ENCODE results near the gene TRMT11. TPM values are rescaled to one million over a fixed set of nuclear protein-coding genes. Genes with fewer than 3 reads are reported as not detected.
"Not testable (repeated sequence)": the region's sequence is repeated elsewhere in the genome, so short reads cannot be mapped to it uniquely, and the experiment has no call there.

The TRMT11 gene
- total RNA-seq, 1 donor from 2014 or later: 28.7 TPM

DNA sequence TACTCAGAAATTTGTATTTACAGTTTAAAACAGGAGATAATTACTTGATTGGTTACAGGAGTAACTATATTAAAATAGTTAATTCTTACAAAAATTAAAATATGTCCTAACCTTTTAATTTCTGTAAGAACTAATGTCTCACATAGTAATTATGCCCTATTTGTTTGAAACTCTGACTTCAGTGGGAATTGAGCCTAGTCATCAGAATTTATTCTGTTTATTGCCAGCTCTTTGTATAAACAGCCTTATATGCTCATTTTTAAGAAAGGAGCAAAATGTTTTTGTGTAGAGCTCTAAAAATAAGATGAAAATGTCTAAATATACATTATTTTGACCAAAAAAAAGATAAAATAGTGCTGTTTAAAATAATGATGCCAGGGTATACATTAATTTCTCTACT lies 21.5 kb downstream of the TRMT11 start:
- H3K4me3 ChIP-seq (ENCODE audit: low read depth, low read length): no peak overlapping the region
- TF ChIP-seq, protein P1, sequence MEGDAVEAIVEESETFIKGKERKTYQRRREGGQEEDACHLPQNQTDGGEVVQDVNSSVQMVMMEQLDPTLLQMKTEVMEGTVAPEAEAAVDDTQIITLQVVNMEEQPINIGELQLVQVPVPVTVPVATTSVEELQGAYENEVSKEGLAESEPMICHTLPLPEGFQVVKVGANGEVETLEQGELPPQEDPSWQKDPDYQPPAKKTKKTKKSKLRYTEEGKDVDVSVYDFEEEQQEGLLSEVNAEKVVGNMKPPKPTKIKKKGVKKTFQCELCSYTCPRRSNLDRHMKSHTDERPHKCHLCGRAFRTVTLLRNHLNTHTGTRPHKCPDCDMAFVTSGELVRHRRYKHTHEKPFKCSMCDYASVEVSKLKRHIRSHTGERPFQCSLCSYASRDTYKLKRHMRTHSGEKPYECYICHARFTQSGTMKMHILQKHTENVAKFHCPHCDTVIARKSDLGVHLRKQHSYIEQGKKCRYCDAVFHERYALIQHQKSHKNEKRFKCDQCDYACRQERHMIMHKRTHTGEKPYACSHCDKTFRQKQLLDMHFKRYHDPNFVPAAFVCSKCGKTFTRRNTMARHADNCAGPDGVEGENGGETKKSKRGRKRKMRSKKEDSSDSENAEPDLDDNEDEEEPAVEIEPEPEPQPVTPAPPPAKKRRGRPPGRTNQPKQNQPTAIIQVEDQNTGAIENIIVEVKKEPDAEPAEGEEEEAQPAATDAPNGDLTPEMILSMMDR (IDR thresholded peaks at IDR 0.05; ENCODE audit: insufficient read depth, low read length, severe bottlenecking): no peak
- H3K27me3 ChIP-seq (ENCODE audit: control insufficient read depth, insufficient read depth, low read length): no peaks in the 10 kb centered on the region
- no peak for FAIRE-seq
- peaks cover 8% of the 10 kb centered on the region for H3K36me3 ChIP-seq (ENCODE audit: control insufficient read depth, insufficient read depth, low read length)
- no peak for DNase-seq (ENCODE audit: low read depth)

- FAIRE-seq (no peak), DNase-seq (ENCODE audit: low read depth) (no peak)
- H3K4me3 ChIP-seq (ENCODE audit: low read depth, low read length): no peak overlapping the region
- no peaks in the 10 kb centered on the region for H3K27me3 ChIP-seq (ENCODE audit: control insufficient read depth, insufficient read depth, low read length)
- H3K36me3 ChIP-seq (ENCODE audit: control insufficient read depth, insufficient read depth, low read length): peaks cover 10% of the 10 kb centered on the region
- TF ChIP-seq, protein P1 (IDR thresholded peaks at IDR 0.05; ENCODE audit: insufficient read depth, low read length, severe bottlenecking): no peak
Measured at GRCh38 chr6:126010040-126010439, 23.7 kb downstream of the TRMT11 start.

- Histone ChIP-seq H3K4me3 (ENCODE audit: low read depth, low read length) (no peak overlapping the region), H3K27me3 (ENCODE audit: control insufficient read depth, insufficient read depth, low read length) (no peaks in the 10 kb centered on the region), H3K36me3 (ENCODE audit: control insufficient read depth, insufficient read depth, low read length) (peaks cover 10% of the 10 kb centered on the region)
- DNase-seq (ENCODE audit: low read depth) (no peak), FAIRE-seq (no peak)
- TF ChIP-seq, protein P1 (IDR thresholded peaks at IDR 0.05; ENCODE audit: insufficient read depth, low read length, severe bottlenecking): no peak
Measured at GRCh38 chr6:126015863-126016262, 29.5 kb downstream of the TRMT11 start.

- Histone ChIP-seq H3K4me3 (ENCODE audit: low read depth, low read length) (no peak overlapping the region), H3K27me3 (ENCODE audit: control insufficient read depth, insufficient read depth, low read length) (no peaks in the 10 kb centered on the region), H3K36me3 (ENCODE audit: control insufficient read depth, insufficient read depth, low read length) (peaks cover 9% of the 10 kb centered on the region)
- no peak for FAIRE-seq
- no peak for DNase-seq (ENCODE audit: low read depth)
- TF ChIP-seq, protein P1 (IDR thresholded peaks at IDR 0.05; ENCODE audit: insufficient read depth, low read length, severe bottlenecking): no peak
Measured at GRCh38 chr6:126016591-126016990, 30.3 kb downstream of the TRMT11 start.

DNA sequence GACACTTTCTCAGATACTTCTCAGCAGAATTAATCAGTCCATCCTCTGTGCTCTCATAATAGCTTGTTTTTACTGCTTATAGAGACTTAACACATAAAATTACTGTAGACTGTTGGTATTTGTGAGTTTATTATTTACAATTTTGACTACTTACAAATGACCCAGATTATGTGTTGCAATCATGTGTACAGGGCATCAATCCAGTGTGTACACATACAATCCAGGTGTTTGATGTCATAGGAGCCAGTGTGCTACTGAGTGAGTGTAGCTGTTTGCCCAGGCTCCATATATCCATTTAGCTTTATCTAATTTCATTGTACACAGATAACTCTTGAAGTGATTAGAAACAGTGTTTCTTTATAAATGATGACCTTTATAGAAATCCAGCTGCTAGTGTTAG lies 31.3 kb downstream of the TRMT11 start:
- Histone ChIP-seq H3K27me3 (ENCODE audit: control insufficient read depth, insufficient read depth, low read length) (no peaks in the 10 kb centered on the region), H3K4me3 (ENCODE audit: low read depth, low read length) (no peak overlapping the region), H3K36me3 (ENCODE audit: control insufficient read depth, insufficient read depth, low read length) (peaks cover 5% of the 10 kb centered on the region)
- no peak for DNase-seq (ENCODE audit: low read depth)
- TF ChIP-seq, protein P1 (IDR thresholded peaks at IDR 0.05; ENCODE audit: insufficient read depth, low read length, severe bottlenecking): no peak
- no peak for FAIRE-seq

GRCh38 chr6:126020305-126021050 lies 34.1 kb downstream of the TRMT11 start:
- peaks cover 5% of the 10 kb centered on the region for H3K36me3 ChIP-seq (ENCODE audit: control insufficient read depth, insufficient read depth, low read length)
- no peak for FAIRE-seq

GRCh38 chr6:126023474-126023873 lies 37.1 kb downstream of the TRMT11 start:
- H3K27me3 ChIP-seq (ENCODE audit: control insufficient read depth, insufficient read depth, low read length); FAIRE-seq; H3K4me3 ChIP-seq (ENCODE audit: low read depth, low read length); H3K36me3 ChIP-seq (ENCODE audit: control insufficient read depth, insufficient read depth, low read length): not testable (repeated sequence)
- DNase-seq (ENCODE audit: low read depth): peak; percentile 65

More at GRCh38 chr6:126020305-126021050, 34.1 kb downstream of the TRMT11 start:
- TF ChIP-seq, protein P1 (IDR thresholded peaks at IDR 0.05; ENCODE audit: insufficient read depth, low read length, severe bottlenecking): no peak
- Histone ChIP-seq H3K4me3 (ENCODE audit: low read depth, low read length) (no peak overlapping the region), H3K27me3 (ENCODE audit: control insufficient read depth, insufficient read depth, low read length) (no peaks in the 10 kb centered on the region)
- DNase-seq (ENCODE audit: low read depth): no peak

All from bronchial epithelial cell (primary cell).